Adrenal gland (tissue), 19 donors: ENCODE data around the gene CAT. TPM values are rescaled to one million over a fixed set of nuclear protein-coding genes. Genes with fewer than 3 reads are reported as not detected.
A peak's percentile ranks its signal among the peaks of the same experiment; 100 is the strongest.

Experiments used
- DNase-seq, 7 donors: peaks; one replicate each; pipeline ENCODE4 v3.0.0-alpha.2; 2019 to 2020
- H3K27ac ChIP-seq, 5 donors: fragments of 200-600 bp; sonication (generic) in 4 of 5; 1 replicate in 3 of 5; 2 replicates in 2 of 5; pipeline versions ENCODE4 v1.5.1 to v1.8.0; 2016 to 2020; ENCODE audit warnings: mild to moderate bottlenecking in 1 of 5
- H3K27me3 ChIP-seq: fragments of 200-600 bp; 2 replicates; pipeline ENCODE4 v1.8.0; 2021
- H3K36me3 ChIP-seq, 2 donors: fragments of 200-600 bp; replicated peaks in 1 of 2; 1 replicate in 1 of 2; 2 replicates in 1 of 2; pipeline versions ENCODE4 v1.5.1 to v1.8.0; 2018 to 2022
- H3K4me1 ChIP-seq, 2 donors: fragments of 200-600 bp; replicated peaks in 1 of 2; 1 replicate in 1 of 2; 2 replicates in 1 of 2; pipeline versions ENCODE4 v1.5.1 to v1.8.0; 2018 to 2021
- H3K4me3 ChIP-seq, 4 donors: fragments of 200-600 bp; sonication (generic) in 3 of 4; one replicate each; pipeline ENCODE4 v1.5.1; 2016 to 2018
- H3K9me3 ChIP-seq, 3 donors: fragments of 200-600 bp; sonication (generic) in 1 of 3; replicated peaks in 1 of 3; 1 replicate in 2 of 3; 2 replicates in 1 of 3; pipeline versions ENCODE4 v1.5.1 to v1.8.0; 2016 to 2021
- CTCF ChIP-seq, 6 experiments: fragments of 450-650 bp in 4 of 6; fragments of 200-600 bp in 2 of 6; sonication (generic) in 1 of 6; IDR thresholded peaks; 1 replicate in 5 of 6; 2 replicates in 1 of 6; pipeline versions ENCODE4 v1.5.1 to v1.8.0; 2016 to 2021; ENCODE audit warnings: antibody characterized with exemption in 6 of 6, mild to moderate bottlenecking in 2 of 6, moderate library complexity in 1 of 6
- POLR2A ChIP-seq, 2 donors: fragments of 450-650 bp; IDR thresholded peaks; one replicate each; pipeline ENCODE4 v1.6.1; 2017; ENCODE audit warnings: antibody characterized with exemption in 2 of 2, mild to moderate bottlenecking in 2 of 2, moderate library complexity in 1 of 2
- WGBS, 4 donors: extraction: QIAGEN DNeasy Blood & Tissue Kit in 2 of 4; methylation state at CpG; one replicate each; pipeline versions ENCODE4 v1.1.5 to v1.1.7; 2013 to 2017; 5-methylcytosine and 5-hydroxymethylcytosine counted together
- intact Hi-C, 2 donors: fragments of 100-400 bp; cut with DNase I; formaldehyde crosslinking; loops; one replicate each; pipeline versions ENCODE4 v1.14.1 to v1.15.0; 2022 to 2023
- long read RNA-seq, 10 donors: library from polyadenylated mRNA in 3 of 10; unstranded in 2 of 10; stranded (forward) in 1 of 10; transcript quantifications; one replicate each; pipeline ENCODE4 v2.0.0 and lab custom pipeline, GENCODE V29; 2021 to 2026
- polyA plus RNA-seq, 3 donors: library from polyadenylated mRNA; stranded (reverse); fragments of 200-250 nt in 2 of 3; fragments of 350-450 nt in 1 of 3; fragmentation: Illumina TruSeq in 1 of 3; extraction: RNeasy Lipid Tissue Mini Kit (QIAGEN cat#74804) in 1 of 3; gene quantifications; one replicate each; pipeline ENCODE4 v1.2.3, GENCODE V29; 2013 to 2014
- total RNA-seq, 9 donors: library from RNA; depleted of rRNA in 4 of 9; stranded (reverse); fragments of >200 nt in 4 of 9; fragments of 120-200 nt in 1 of 9; fragmentation: NEBNext Ultra II Directional in 1 of 9; extraction: Animal tissue kit (Norgen Biotek cat#: 25700) in 1 of 9; gene quantifications; one replicate each; pipeline versions ENCODE4 v1.1.0 to v1.2.4, GENCODE V29; 2013 to 2023
- donor health status: healthy with polysubstance abuse.
- donor health status: Bipolar disorder and iron deficiency.
- donor health status: DM: yes; HTN: yes; CAD: no.
- donor health status: DM: no; HTN: no; CAD: no.
- donor health status: DM: no; HTN: no; CAD: no.
- donor health status: DM: yes; HTN: yes; CAD: no.

CAT gene
- total RNA-seq (100 to 1,000 TPM; 131 to 288 (median 223) TPM), polyA plus RNA-seq (100 to 1,000 TPM in 1 of 3 donors, 10 to 100 TPM in 2; 45.8 to 302 (median 55.2) TPM)
- long read RNA-seq, donor 1, transcript CAT-201 (13 exons, 2,302 nt), result major isoform, 25 of 44 reads
- long read RNA-seq, donor 1, partial matches to known transcripts, result 16 of 44 reads
- long read RNA-seq, donor 1, other reads (novel, unspliced or antisense), result 0 of 44 reads
- long read RNA-seq, donor 2, transcript CAT-201 (13 exons, 2,302 nt), result major isoform, 14 of 16 reads
- long read RNA-seq, donor 2, partial matches to known transcripts, result 0 of 16 reads
- long read RNA-seq, donor 2, other reads (novel, unspliced or antisense), result 0 of 16 reads
- long read RNA-seq, donor 3, transcript CAT-201 (13 exons, 2,302 nt), result major isoform, 19 of 26 reads
- long read RNA-seq, donor 3, partial matches to known transcripts, result 7 of 26 reads
- long read RNA-seq, donor 3, other reads (novel, unspliced or antisense), result 0 of 26 reads
- long read RNA-seq, donor 4, transcript CAT-201 (13 exons, 2,302 nt), result major isoform, 216 of 240 reads
- long read RNA-seq, donor 4, partial matches to known transcripts, result 17 of 240 reads
- long read RNA-seq, donor 4, other reads (novel, unspliced or antisense), result 7 of 240 reads
- long read RNA-seq, donor 5, transcript CAT-201 (13 exons, 2,302 nt), result major isoform, 255 of 278 reads
- long read RNA-seq, donor 5, partial matches to known transcripts, result 18 of 278 reads
- long read RNA-seq, donor 5, other reads (novel, unspliced or antisense), result 5 of 278 reads
- long read RNA-seq, donor 6, transcript CAT-201 (13 exons, 2,302 nt), result major isoform, 132 of 146 reads
- long read RNA-seq, donor 6, partial matches to known transcripts, result 8 of 146 reads
- long read RNA-seq, donor 6, other reads (novel, unspliced or antisense), result 6 of 146 reads
- long read RNA-seq, donor 7, partial matches to known transcripts, result 6 of 11 reads
- long read RNA-seq, donor 7, other reads (novel, unspliced or antisense), result 0 of 11 reads
- long read RNA-seq, donor 8, transcript CAT-201 (13 exons, 2,302 nt), result major isoform, 40 of 52 reads
- long read RNA-seq, donor 8, partial matches to known transcripts, result 10 of 52 reads
- long read RNA-seq, donor 8, other reads (novel, unspliced or antisense), result 0 of 52 reads
- long read RNA-seq, donor 9, transcript CAT-201 (13 exons, 2,302 nt), result major isoform, 20 of 35 reads
- long read RNA-seq, donor 9, partial matches to known transcripts, result 14 of 35 reads
- long read RNA-seq, donor 9, other reads (novel, unspliced or antisense), result 0 of 35 reads
- long read RNA-seq, donor 10, transcript CAT-201 (13 exons, 2,302 nt), result major isoform, 15 of 16 reads
- long read RNA-seq, donor 10, partial matches to known transcripts, result 0 of 16 reads
- long read RNA-seq, donor 10, other reads (novel, unspliced or antisense), result 0 of 16 reads

- peak; percentile 97 to 99 (median 99) for DNase-seq
- no peaks in the 10 kb centered on the region for H3K27me3 ChIP-seq
- WGBS, 4 donors, result 0 to 11% (median 1%) methylated on average over 22 to 62 of the region's 62 CpGs
- peaks cover 23 to 38% of the 10 kb centered on the region in 2 donors for H3K4me1 ChIP-seq
- TF ChIP-seq CTCF (IDR thresholded peaks at IDR 0.05) (no peak), POLR2A (IDR thresholded peaks at IDR 0.05) (peak; percentile 64 to 95)
- H3K4me3 ChIP-seq, result peak within 1 kb of the TSS; percentile 76 to 99 (median 91)
- H3K36me3 ChIP-seq, result no peaks in the 10 kb centered on the region
- intact Hi-C loops, result no loop called here
- H3K27ac ChIP-seq, result peak within 1 kb of the TSS; percentile 88 to 99 (median 90)
- no peaks in the 10 kb centered on the region for H3K9me3 ChIP-seq
Measured at GRCh38 chr11:34438529-34439507, at the start of gene CAT. TSS of gene CAT (plus strand) at chr11:34438934. CDS start at chr11:34439014, 80 bp downstream.

GRCh38 chr11:34394771-34395300 is 43.9 kb upstream of the CAT start:
- no peaks in the 10 kb centered on the region for H3K36me3 ChIP-seq
- H3K4me3 ChIP-seq, result no peak overlapping the region
- no peaks in the 10 kb centered on the region for H3K27me3 ChIP-seq
- TF ChIP-seq POLR2A (IDR thresholded peaks at IDR 0.05), result no peak
- TF ChIP-seq CTCF (IDR thresholded peaks at IDR 0.05), result no peak
- no peaks in the 10 kb centered on the region for H3K4me1 ChIP-seq
- no peak overlapping the region for H3K27ac ChIP-seq
- intact Hi-C loops, result no loop called here
- WGBS, 4 donors, result 69 to 80% (median 78%) methylated on average over 5 to 6 of the region's 6 CpGs
- no peak for DNase-seq
- H3K9me3 ChIP-seq, result no peaks in the 10 kb centered on the region

GRCh38 chr11:34395916-34396550 is 42.7 kb upstream of the CAT start:
- no peaks in the 10 kb centered on the region for H3K27me3 ChIP-seq
- no peak for TF ChIP-seq CTCF (IDR thresholded peaks at IDR 0.05)
- no peaks in the 10 kb centered on the region for H3K9me3 ChIP-seq
- H3K27ac ChIP-seq, result no peak overlapping the region
- 69 to 87% (median 78%) methylated on average over 1 of the region's 1 CpG for WGBS, 4 donors
- no peak overlapping the region for H3K4me3 ChIP-seq
- intact Hi-C loops, result no loop called here
- no peak for DNase-seq
- H3K4me1 ChIP-seq, result no peaks in the 10 kb centered on the region
- no peaks in the 10 kb centered on the region for H3K36me3 ChIP-seq
